RKO (cell line): ENCODE results near the gene LARP1.
"Not testable (repeated sequence)": the region's sequence is repeated elsewhere in the genome, so short reads cannot be mapped to it uniquely, and the experiment has no call there.

Source experiments
- DNase-seq: peaks from one replicate; pipeline ENCODE4 v3.0.0-alpha.2; 2016; ENCODE audit warnings: low spot score

Gene LARP1

GRCh38 chr5:154829589-154830218 is 74.5 kb downstream of the LARP1 start:
- DNase-seq: no peak

DNA sequence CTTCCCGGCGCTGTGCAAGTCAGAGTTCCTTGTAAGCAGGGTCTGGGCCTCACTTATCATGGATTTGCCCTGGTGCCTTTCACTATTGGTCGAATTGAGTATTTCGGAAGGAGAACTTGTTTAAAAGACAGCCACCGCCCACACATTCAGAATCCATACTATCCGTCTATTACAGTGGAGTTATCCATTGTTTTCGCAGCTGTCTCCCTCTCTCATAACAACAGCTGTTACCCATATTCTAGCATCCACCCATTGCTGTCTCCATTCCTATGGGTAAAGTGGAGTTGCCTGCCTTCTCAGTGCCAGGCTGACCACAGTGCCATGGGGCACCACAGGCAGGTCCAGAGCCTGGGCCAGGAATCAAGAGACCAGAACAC is 75.0 kb downstream of the LARP1 start:
- DNase-seq: no peak

DNA sequence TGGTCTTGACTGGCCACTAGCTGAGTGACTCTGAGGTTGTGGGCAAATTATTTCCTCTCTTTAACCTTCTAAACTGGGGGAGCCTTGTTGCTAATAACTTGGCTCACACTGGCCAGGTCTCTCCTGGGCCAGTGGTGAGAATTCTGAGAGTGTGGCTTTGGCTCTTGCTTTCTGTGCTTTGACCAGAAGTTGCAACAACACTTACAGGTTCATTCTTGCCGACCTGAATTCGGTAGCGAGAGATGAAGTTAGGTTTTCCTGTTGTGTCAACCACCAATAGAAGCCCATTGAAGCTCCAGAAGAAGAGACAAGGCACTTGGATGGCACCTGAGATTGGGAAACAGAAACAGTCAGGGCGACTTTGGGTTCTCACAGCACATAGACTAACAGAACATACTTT is 75.4 kb downstream of the LARP1 start:
- no peak for DNase-seq

GRCh38 chr5:154831451-154831850 is 76.3 kb downstream of the LARP1 start:
- DNase-seq: no peak

- not testable (repeated sequence) for DNase-seq
Measured at GRCh38 chr5:154832804-154833203, 77.6 kb downstream of the LARP1 start.

DNA sequence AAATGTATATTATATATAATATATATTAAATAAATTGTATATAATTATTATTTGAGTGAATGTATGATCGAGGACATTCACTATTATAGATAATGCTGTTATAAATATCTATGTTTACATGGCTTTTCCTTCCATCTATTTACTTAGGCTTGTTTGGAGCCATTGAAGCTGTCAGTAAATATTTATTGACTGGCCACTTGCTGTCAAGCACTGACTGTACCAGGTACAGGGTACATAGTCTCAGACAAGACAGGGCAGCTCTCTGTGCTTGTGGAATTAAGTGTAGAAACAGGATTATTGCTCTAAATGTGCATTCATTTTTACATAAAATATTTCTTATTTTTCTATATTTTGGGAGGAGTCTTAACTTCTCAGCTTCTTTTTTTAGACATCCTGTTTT is 78.9 kb downstream of the LARP1 start:
- no peak for DNase-seq

- not testable (repeated sequence) for DNase-seq
Measured at GRCh38 chr5:154835701-154836052, 80.5 kb downstream of the LARP1 start.

GRCh38 chr5:154836225-154836624 is 81.0 kb downstream of the LARP1 start:
- no peak for DNase-seq

DNA sequence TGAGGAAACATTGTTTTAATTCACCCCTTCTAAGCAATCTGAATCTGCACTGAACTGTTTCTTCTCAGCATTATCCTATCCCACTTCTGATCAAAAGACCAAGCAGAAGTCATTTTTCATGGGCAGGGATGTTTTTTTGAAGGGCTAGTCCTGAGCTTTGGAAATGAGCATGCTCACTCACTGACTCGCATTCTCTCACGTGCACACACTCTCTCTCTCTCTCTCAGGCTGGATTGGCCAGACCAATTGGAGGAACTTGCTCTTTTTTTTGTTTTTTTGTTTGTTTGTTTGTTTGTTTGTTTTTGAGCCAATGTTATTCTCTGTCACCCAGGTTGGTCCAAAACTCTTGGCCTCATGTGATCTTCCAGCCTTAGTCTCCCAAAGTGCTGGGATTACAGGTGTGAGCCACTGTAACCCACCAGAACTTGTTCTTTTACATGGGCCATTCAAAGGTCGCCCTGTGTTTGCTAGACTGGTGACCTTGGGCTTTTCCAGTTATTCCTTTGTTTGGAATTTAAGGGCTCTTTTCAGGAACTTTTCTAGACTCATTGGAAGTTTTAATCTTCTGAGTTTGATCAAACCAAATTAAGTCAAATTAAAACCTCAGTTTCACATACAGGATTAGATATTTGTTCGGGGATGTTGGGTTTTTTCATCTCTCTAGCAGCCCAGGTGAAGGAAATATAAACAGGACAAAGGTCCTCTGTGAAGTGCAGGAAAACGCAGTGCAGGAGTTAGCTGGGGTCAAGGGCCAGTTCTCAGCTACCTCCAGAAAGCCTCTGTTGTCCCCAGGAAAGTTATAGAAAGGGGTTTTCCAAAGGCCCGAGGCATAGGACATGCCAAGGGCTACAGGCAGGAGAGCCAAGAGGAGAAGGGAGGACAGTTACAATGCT is 82.1 kb downstream of the LARP1 start:
- DNase-seq: no peak

DNA sequence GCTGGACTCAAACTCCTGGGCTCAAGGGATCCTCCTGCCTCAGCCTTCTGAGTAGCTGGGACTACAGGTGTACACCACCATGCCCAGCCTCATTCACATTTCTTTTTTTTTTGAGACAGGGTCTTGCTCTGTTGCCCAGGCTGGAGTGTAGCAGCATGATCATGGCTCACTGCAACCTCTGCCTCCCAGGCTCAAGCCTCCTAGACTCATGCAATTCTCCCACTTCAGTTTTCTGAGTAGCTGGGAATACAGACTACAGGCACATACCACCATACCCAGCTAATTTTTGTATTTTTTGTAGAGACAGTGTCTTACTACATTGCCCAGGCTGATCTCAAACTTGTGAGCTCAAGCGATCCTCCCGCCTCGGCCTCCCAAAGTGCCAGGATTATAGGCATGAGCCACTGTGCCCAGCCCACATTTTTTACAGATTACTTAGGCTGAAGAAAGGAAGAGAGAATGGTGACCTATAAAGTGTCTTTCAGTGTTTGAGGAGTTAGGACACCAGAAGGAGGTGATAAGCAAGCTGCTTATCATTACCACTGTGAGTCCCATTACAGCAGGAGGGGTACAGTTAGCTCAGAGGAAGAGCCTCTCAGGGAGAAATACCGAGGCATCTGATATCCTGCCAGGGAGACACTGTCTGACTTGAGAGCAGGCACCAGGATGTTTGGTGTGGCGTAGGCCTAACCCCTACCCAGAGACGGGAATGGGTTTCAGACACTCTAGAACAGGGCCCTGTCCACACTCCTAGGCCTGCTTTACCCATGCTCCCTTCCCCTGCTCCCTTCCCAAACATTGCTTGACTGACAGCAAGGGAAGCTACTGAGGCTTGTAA is 85.5 kb downstream of the LARP1 start:
- DNase-seq: no peak

- DNase-seq: no peak
Measured at GRCh38 chr5:154841273-154841661, 86.1 kb downstream of the LARP1 start.

DNA sequence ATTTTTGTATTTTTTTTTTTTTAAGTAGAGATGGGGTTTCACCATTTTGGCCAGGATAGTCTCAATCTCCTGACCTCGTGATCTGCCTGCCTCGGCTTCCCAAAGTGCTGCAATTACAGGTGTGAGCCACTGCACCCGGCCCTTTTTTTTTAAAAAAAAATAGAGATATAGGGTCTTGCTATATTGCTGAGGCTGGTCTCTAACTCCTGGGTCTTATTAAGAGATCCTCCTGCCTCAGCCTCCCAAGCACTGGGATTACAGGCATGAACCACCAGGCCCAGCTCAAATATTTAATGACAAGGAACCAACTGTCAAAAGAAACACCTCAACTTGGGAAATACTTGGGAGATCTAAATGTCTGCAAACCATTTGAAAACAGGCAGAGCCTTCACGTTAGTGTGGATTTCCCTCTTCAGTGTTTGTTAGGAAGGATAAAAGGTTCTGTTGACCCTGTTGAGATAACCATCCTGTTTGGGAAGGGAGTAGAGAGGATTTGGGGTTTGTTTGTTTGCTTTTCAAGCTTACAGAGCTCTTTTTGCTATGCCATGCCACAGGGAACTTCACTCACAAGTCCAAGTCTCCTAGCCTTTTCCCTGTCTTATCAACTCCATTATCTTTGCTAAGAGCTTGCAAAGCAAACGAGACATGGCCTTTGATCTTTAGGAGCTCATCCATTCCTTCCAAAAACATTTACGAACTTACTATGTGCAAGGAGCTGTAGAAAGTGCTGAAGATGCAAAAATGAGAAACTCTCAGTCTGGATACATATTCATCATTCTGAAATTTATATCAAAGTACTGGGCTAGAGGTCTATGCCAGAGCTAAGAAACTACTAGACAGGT is 87.7 kb downstream of the LARP1 start:
- no peak for DNase-seq

DNA sequence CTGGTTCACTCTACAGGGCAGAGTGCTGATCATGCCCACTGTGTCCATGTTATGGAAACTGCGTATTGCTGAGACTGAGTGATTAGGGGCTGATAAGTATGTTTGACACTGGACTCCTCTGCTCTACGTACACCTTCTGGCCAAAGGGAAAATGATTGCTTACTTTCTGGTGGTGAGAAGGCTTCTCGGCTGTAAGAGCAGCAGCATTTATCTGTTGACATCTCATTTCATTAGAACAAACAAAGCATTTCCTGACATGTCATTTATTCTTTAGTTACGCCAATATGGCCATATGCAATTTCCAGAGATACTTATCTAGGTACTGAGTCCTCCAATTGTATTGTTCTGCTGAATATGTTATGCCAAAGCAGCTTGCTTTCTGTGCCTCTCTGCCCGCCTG is 89.6 kb downstream of the LARP1 start:
- no peak for DNase-seq

GRCh38 chr5:154849264-154849785 is 94.1 kb downstream of the LARP1 start:
- no peak for DNase-seq

- no peak for DNase-seq
Measured at GRCh38 chr5:154849791-154850201, 94.6 kb downstream of the LARP1 start.

GRCh38 chr5:154850255-154851062 is 95.3 kb downstream of the LARP1 start, which contains the start of gene FAXDC2:
FAXDC2 (minus strand) TSS chr5:154850603; CDS start chr5:154838178, 12,425 bp downstream.
- DNase-seq: no peak

DNA sequence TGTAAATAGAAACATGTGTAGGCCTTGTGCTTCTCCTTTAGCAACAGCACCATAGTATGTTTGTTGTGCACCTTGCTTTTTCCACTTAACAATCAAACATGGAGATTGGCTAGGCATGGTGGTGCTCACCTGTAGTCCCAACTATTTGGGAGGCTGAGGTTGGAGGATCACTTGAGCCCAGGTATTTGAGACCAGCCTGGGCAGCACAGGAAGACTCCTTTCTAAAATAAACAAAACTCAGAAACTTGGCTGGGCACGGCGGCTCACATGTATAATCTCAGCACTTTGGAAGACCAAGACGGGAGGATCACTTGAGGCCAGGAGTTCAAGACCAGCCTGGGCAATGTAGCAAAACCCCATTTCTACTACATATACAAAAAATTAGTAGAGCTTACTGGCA is 96.2 kb downstream of the LARP1 start:
- DNase-seq: no peak

DNA sequence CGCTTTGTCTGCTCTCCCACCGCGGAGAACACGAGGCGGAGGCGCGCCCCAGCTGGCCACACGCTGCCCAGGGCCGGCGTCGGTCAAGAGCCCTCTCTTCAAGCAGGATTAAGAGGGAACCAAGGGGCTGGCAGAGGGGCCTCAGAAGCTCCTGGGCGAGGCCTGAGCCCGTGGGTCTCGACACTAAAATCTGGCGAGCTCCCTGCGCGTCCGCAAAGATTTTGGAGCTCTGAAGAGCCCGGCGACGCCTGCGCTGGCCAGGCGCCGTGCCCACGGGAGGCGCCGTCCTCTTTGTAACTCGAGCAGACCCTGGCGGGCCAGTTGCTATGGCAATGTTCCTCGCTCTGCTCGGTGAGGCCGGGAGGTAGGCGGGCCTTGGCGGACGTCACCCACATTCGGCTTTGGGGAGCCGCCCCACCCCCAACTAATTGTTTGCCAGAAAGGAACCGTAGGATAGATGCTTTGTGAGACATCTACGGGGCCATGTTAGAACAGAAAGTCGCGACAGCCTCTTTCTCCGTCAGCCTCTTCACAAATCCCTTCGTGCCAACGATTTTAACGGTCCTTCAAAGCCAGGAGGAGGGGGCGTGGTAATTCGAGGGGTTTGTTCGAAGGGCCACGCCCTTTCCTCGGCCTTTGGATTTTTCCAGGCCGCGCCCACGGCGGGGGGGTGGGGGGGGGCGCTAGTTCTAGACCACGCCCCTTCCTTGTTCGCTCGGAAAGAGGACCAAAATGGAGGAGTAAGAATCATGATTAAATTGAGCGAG is 102.5 kb downstream of the LARP1 start:
- peak; percentile 97 for DNase-seq

- DNase-seq: peak; percentile 98
Measured at GRCh38 chr5:154858297-154858971, 103.3 kb downstream of the LARP1 start, which contains the start of gene CNOT8. CNOT8 (plus strand) TSS chr5:154858627; CDS start chr5:154863279, 4,652 bp downstream.
